MM.1S (cell line): ENCODE data around the gene UCP3.

Source experiments
- DNase-seq: peaks from one replicate; pipeline ENCODE4 v3.0.0-alpha.2; 2015
- H2AFZ ChIP-seq: fragments of 300-600 bp; sonication (generic); 2 replicates; pipeline ENCODE4 v1.6.0; 2016; ENCODE audit warnings: antibody characterized with exemption, low read length
- H3F3A ChIP-seq: fragments of 300-600 bp; sonication (generic); 2 replicates; pipeline ENCODE4 v1.6.1; 2016; ENCODE audit warnings: mild to moderate bottlenecking, antibody characterized with exemption, low read length, moderate library complexity, mixed read lengths; ENCODE audit not compliant: insufficient read depth
- H3K27ac ChIP-seq: fragments of 300-600 bp; sonication (generic); 2 replicates; pipeline ENCODE4 v1.5.1; 2016; ENCODE audit warnings: mild to moderate bottlenecking, low read length
- H3K27me3 ChIP-seq: fragments of 300-600 bp; sonication (generic); replicated peaks from 2 replicates; pipeline ENCODE4 v1.6.0; 2016; ENCODE audit warnings: low read length; ENCODE audit not compliant: insufficient read depth
- H3K36me3 ChIP-seq: fragments of 300-600 bp; sonication (generic); replicated peaks from 2 replicates; pipeline ENCODE4 v1.6.1; 2016; ENCODE audit warnings: mild to moderate bottlenecking, low read length, mixed read lengths; ENCODE audit not compliant: insufficient read depth
- H3K4me1 ChIP-seq: fragments of 300-600 bp; sonication (generic); 2 replicates; pipeline ENCODE4 v1.6.1; 2016; ENCODE audit warnings: low read length, mixed read lengths
- H3K4me2 ChIP-seq: fragments of 300-600 bp; sonication (generic); 2 replicates; pipeline ENCODE4 v1.6.0; 2016; ENCODE audit warnings: low read depth, low read length
- H3K4me3 ChIP-seq: fragments of 300-600 bp; sonication (generic); 2 replicates; pipeline ENCODE4 v1.5.1; 2016; ENCODE audit warnings: low read length, mixed read lengths
- H3K79me2 ChIP-seq: fragments of 300-600 bp; sonication (generic); 2 replicates; pipeline ENCODE4 v1.6.1; 2016; ENCODE audit warnings: mixed run types, low read length, mixed read lengths
- H3K9ac ChIP-seq: fragments of 300-600 bp; sonication (generic); 2 replicates; pipeline ENCODE4 v1.6.1; 2016; ENCODE audit warnings: low read length, mixed read lengths
- H3K9me2 ChIP-seq: fragments of 300-600 bp; sonication (generic); replicated peaks from 2 replicates; pipeline ENCODE4 v1.6.1; 2016; ENCODE audit warnings: mild to moderate bottlenecking, low read length, mixed read lengths; ENCODE audit not compliant: insufficient read depth
- H3K9me3 ChIP-seq: fragments of 300-600 bp; sonication (generic); replicated peaks from 2 replicates; pipeline ENCODE4 v1.6.1; 2016; ENCODE audit warnings: mild to moderate bottlenecking, low read length, mixed read lengths; ENCODE audit not compliant: insufficient read depth
- H4K20me1 ChIP-seq: fragments of 300-600 bp; sonication (generic); 2 replicates; pipeline ENCODE4 v1.6.1; 2016; ENCODE audit warnings: mild to moderate bottlenecking, low read length, moderate library complexity, mixed read lengths; ENCODE audit not compliant: insufficient read depth
- CTCF ChIP-seq: fragments of 300-600 bp; sonication (generic); IDR thresholded peaks from 2 replicates; pipeline ENCODE4 v1.5.1; 2016; ENCODE audit warnings: antibody characterized with exemption, low read length, mixed read lengths
- EZH2 ChIP-seq: fragments of 300-600 bp; sonication (generic); optimal IDR thresholded peaks from 2 replicates; pipeline ENCODE3; 2017; ENCODE audit warnings: low read depth, mild to moderate bottlenecking, antibody characterized with exemption, low read length, mixed read lengths
- EZH2phosphoT487 ChIP-seq: fragments of 300-600 bp; sonication (generic); IDR thresholded peaks from 2 replicates; pipeline ENCODE4 v1.6.1; 2018; ENCODE audit warnings: antibody characterized with exemption, low read length

The UCP3 gene

GRCh38 chr11:74008373-74009229 lies at the start of gene UCP3:
Gene UCP3, minus strand, starts transcription at chr11:74009085. Its CDS starts 2,043 bp downstream, at chr11:74007042.
- Histone ChIP-seq H3K9ac (no peak within 1 kb of the TSS), H4K20me1 (no peaks in the 10 kb centered on the region), H3K9me3 (no peaks in the 10 kb centered on the region), H3K4me1 (no peaks in the 10 kb centered on the region), H2AFZ (no peak within 1 kb of the TSS), H3K27ac (no peak within 1 kb of the TSS), H3K36me3 (no peaks in the 10 kb centered on the region), H3F3A (no peaks in the 10 kb centered on the region), H3K27me3 (no peaks in the 10 kb centered on the region), H3K9me2 (no peaks in the 10 kb centered on the region), H3K4me2 (no peak within 1 kb of the TSS), H3K79me2 (no peaks in the 10 kb centered on the region), H3K4me3 (no peak within 1 kb of the TSS)
- no peak for DNase-seq
- TF ChIP-seq EZH2phosphoT487 (no peak), CTCF (no peak), EZH2 (no peak)

GRCh38 chr11:74057249-74058151 lies 48.6 kb upstream of the UCP3 start:
- H3K4me2 ChIP-seq: no peak overlapping the region
- H2AFZ ChIP-seq: no peak overlapping the region
- no peak for DNase-seq
- no peaks in the 10 kb centered on the region for H3K27me3 ChIP-seq
- H4K20me1 ChIP-seq: no peaks in the 10 kb centered on the region
- no peak overlapping the region for H3K27ac ChIP-seq
- TF ChIP-seq EZH2phosphoT487: no peak
- no peak for TF ChIP-seq EZH2
- TF ChIP-seq CTCF: no peak
- no peaks in the 10 kb centered on the region for H3K4me1 ChIP-seq
- no peaks in the 10 kb centered on the region for H3K79me2 ChIP-seq
- no peaks in the 10 kb centered on the region for H3K9me2 ChIP-seq
- no peaks in the 10 kb centered on the region for H3K36me3 ChIP-seq
- H3F3A ChIP-seq: no peaks in the 10 kb centered on the region
- no peaks in the 10 kb centered on the region for H3K9me3 ChIP-seq
- no peak overlapping the region for H3K4me3 ChIP-seq
- no peak overlapping the region for H3K9ac ChIP-seq

- no peaks in the 10 kb centered on the region for H3K4me1 ChIP-seq
- H3K36me3 ChIP-seq: no peaks in the 10 kb centered on the region
- H3K9me2 ChIP-seq: no peaks in the 10 kb centered on the region
- no peaks in the 10 kb centered on the region for H3K27me3 ChIP-seq
- H3K4me3 ChIP-seq: no peak overlapping the region
- H3K9ac ChIP-seq: no peak overlapping the region
- no peaks in the 10 kb centered on the region for H3K9me3 ChIP-seq
- H3F3A ChIP-seq: no peaks in the 10 kb centered on the region
- H4K20me1 ChIP-seq: no peaks in the 10 kb centered on the region
- no peak for TF ChIP-seq CTCF
- H3K79me2 ChIP-seq: no peaks in the 10 kb centered on the region
- H3K4me2 ChIP-seq: no peak overlapping the region
- DNase-seq: no peak
- H2AFZ ChIP-seq: no peak overlapping the region
- no peak overlapping the region for H3K27ac ChIP-seq
Observed at GRCh38 chr11:74055938-74056337, 47.1 kb upstream of the UCP3 start.
